SK-N-SH (cell line): ENCODE measurements around the gene SERP2. TPM values are rescaled to one million over a fixed set of nuclear protein-coding genes. Genes with fewer than 3 reads are reported as not detected.

Experiments
- CTCF ChIA-PET: fragments of 300-600, 350-600 bp; formaldehyde crosslinking; extraction: SDS; loops from one replicate; lab custom pipeline; 2021; lab: Yijun Ruan, JAX
- POLR2A ChIA-PET: fragments of 350-600 bp; sonication (Branson Sonifier 250); formaldehyde crosslinking; extraction: SDS; loops from one replicate; lab custom pipeline; 2020; ENCODE audit warnings: antibody characterized with exemption, inconsistent platforms; lab: Yijun Ruan, JAX
- DNase-seq: peaks from one replicate; pipeline ENCODE4 v3.0.0; 2012
- H2AFZ ChIP-seq: fragments of 200-600 bp; sonication (generic); 2 replicates; pipeline ENCODE4 v1.8.1; 2016; ENCODE audit warnings: antibody characterized with exemption, mild to moderate bottlenecking, low read depth
- H3F3A ChIP-seq: fragments of 200-600 bp; sonication (generic); replicated peaks from 2 replicates; pipeline ENCODE3; 2016; ENCODE audit warnings: antibody characterized with exemption, mild to moderate bottlenecking; ENCODE audit not compliant: insufficient read depth
- H3K27ac ChIP-seq, 2 experiments: fragments of 200-500 bp in 1 of 2; fragments of 200-600 bp in 1 of 2; sonication (Bioruptor generic) in 1 of 2; sonication (generic), shearing (Covaris generic) in 1 of 2; 2 replicates each; pipeline versions ENCODE4 v1.5.1 to v1.6.1; 2014 to 2016; ENCODE audit warnings: low read depth in 2 of 2, inconsistent platforms in 1 of 2, low read length in 1 of 2, mild to moderate bottlenecking in 1 of 2, mixed read lengths in 1 of 2
- H3K27me3 ChIP-seq: fragments of 200-600 bp; sonication (generic), shearing (Covaris generic); 2 replicates; pipeline ENCODE4 v1.6.1; 2016; ENCODE audit warnings: mixed run types; ENCODE audit not compliant: insufficient read depth
- H3K36me3 ChIP-seq, 2 experiments: fragments of 200-500 bp in 1 of 2; fragments of 200-600 bp in 1 of 2; sonication (Bioruptor generic) in 1 of 2; sonication (generic) in 1 of 2; replicated peaks in 1 of 2; 2 replicates each; pipeline versions ENCODE3 to v1.5.1; 2014 to 2016; ENCODE audit warnings: low read length in 1 of 2, mild to moderate bottlenecking in 1 of 2; ENCODE audit not compliant: insufficient read depth in 2 of 2, control insufficient read depth in 1 of 2
- H3K4me1 ChIP-seq, 2 experiments: fragments of 200-500 bp in 1 of 2; fragments of 200-600 bp in 1 of 2; sonication (Bioruptor generic) in 1 of 2; sonication (generic), shearing (Covaris generic) in 1 of 2; 2 replicates each; pipeline versions ENCODE4 v1.5.1 to v1.6.1; 2014 to 2016; ENCODE audit warnings: low read depth in 1 of 2, low read length in 1 of 2, mixed run types in 1 of 2; ENCODE audit not compliant: insufficient read depth in 2 of 2, control insufficient read depth in 1 of 2
- H3K4me2 ChIP-seq: fragments of 200-600 bp; sonication (generic), shearing (Covaris generic); 2 replicates; pipeline ENCODE4 v1.6.1; 2017; ENCODE audit warnings: mixed run types
- H3K4me3 ChIP-seq, 2 experiments: fragments of 200-500 bp in 1 of 2; fragments of 200-600 bp in 1 of 2; sonication (Bioruptor generic) in 1 of 2; sonication (generic), shearing (Covaris generic) in 1 of 2; 2 replicates each; pipeline versions ENCODE4 v1.5.1 to v1.8.1; 2014 to 2016; ENCODE audit warnings: low read depth in 2 of 2, inconsistent platforms in 1 of 2, low read length in 1 of 2, mild to moderate bottlenecking in 1 of 2, mixed read lengths in 1 of 2, moderate library complexity in 1 of 2
- H3K79me2 ChIP-seq: fragments of 200-600 bp; sonication (generic); 2 replicates; pipeline ENCODE4 v1.8.1; 2017; ENCODE audit warnings: mild to moderate bottlenecking; ENCODE audit not compliant: insufficient read depth
- H3K9ac ChIP-seq: fragments of 200-600 bp; sonication (generic); 2 replicates; pipeline ENCODE4 v1.6.1; 2017; ENCODE audit warnings: mixed run types
- H3K9me2 ChIP-seq: fragments of 200-600 bp; sonication (generic); 2 replicates; pipeline ENCODE4 v1.6.1; 2017; ENCODE audit warnings: mixed run types
- H3K9me3 ChIP-seq: fragments of 200-600 bp; sonication (generic); 2 replicates; pipeline ENCODE4 v1.6.1; 2017; ENCODE audit warnings: mixed run types, mild to moderate bottlenecking, moderate library complexity
- H4K20me1 ChIP-seq: fragments of 200-600 bp; sonication (generic); 2 replicates; pipeline ENCODE4 v1.6.1; 2017; ENCODE audit warnings: mild to moderate bottlenecking, mixed run types; ENCODE audit not compliant: insufficient read depth
- CHD2 ChIP-seq: fragments of 150-350 bp; IDR thresholded peaks from 2 replicates; pipeline ENCODE4 v1.6.1; 2018; ENCODE audit warnings: low read length; ENCODE audit not compliant: partially characterized antibody
- EZH2phosphoT487 ChIP-seq: fragments of 200-600 bp; sonication (generic); IDR thresholded peaks from 2 replicates; pipeline ENCODE4 v1.6.1; 2017; ENCODE audit warnings: low read depth, mixed run types, mild to moderate bottlenecking, antibody characterized with exemption, moderate library complexity, borderline replicate concordance
- FOXJ3 ChIP-seq: sonication (generic); formaldehyde crosslinking; IDR thresholded peaks from 2 replicates; pipeline ENCODE4 v1.5.1; 2020; ENCODE audit warnings: mild to moderate bottlenecking, missing genetic modification reagents
- GABPA ChIP-seq: IDR thresholded peaks from 2 replicates; pipeline ENCODE4 v1.4.0; 2012; ENCODE audit warnings: low read depth, mild to moderate bottlenecking
- GATA2 ChIP-seq: sonication (generic); formaldehyde crosslinking; IDR thresholded peaks from 2 replicates; pipeline ENCODE4 v1.5.0; 2020; ENCODE audit warnings: mild to moderate bottlenecking, missing genetic modification reagents
- JUND ChIP-seq: IDR thresholded peaks from 2 replicates; pipeline ENCODE4 v1.4.0; 2012
- MAX ChIP-seq: IDR thresholded peaks from 2 replicates; pipeline ENCODE4 v1.4.0; 2012; ENCODE audit warnings: low read depth
- MEF2A ChIP-seq: IDR thresholded peaks from 2 replicates; pipeline ENCODE4 v1.4.0; 2012; ENCODE audit warnings: low read depth, borderline replicate concordance
- MXI1 ChIP-seq: IDR thresholded peaks from 2 replicates; pipeline ENCODE4 v1.6.1; 2012; ENCODE audit warnings: mild to moderate bottlenecking, low read depth, low read length, improper control_type of control experiment
- POLR2AphosphoS5 ChIP-seq: IDR thresholded peaks from 2 replicates; pipeline ENCODE4 v1.6.1; 2012; ENCODE audit warnings: low read depth, low read length
- RAD21 ChIP-seq: IDR thresholded peaks from 2 replicates; pipeline ENCODE4 v1.6.1; 2012; ENCODE audit warnings: mild to moderate bottlenecking, low read length
- RFX5 ChIP-seq: IDR thresholded peaks from 2 replicates; pipeline ENCODE4 v1.6.1; 2012; ENCODE audit warnings: mild to moderate bottlenecking, improper control_type of control experiment, low read length
- SMC3 ChIP-seq: IDR thresholded peaks from 2 replicates; pipeline ENCODE4 v1.6.1; 2012; ENCODE audit warnings: low read depth, low read length, improper control_type of control experiment
- TCF12 ChIP-seq: IDR thresholded peaks from 2 replicates; pipeline ENCODE4 v1.4.0; 2012
- USF2 ChIP-seq: fragments of 150-350 bp; IDR thresholded peaks from 2 replicates; pipeline ENCODE4 v1.6.1; 2017; ENCODE audit warnings: antibody characterized with exemption, low read length, low read depth, borderline replicate concordance
- WGBS: methylation state at CpG from one replicate; pipeline ENCODE4 v1.1.6; 2017; ENCODE audit warnings: low lambda C conversion rate; 5-methylcytosine and 5-hydroxymethylcytosine counted together
- polyA plus RNA-seq, 3 experiments: library from polyadenylated mRNA; depleted of rRNA; stranded (reverse); fragments of >200 nt; gene quantifications; 2 replicates each; pipeline ENCODE4 v1.2.3, GENCODE V29; 2012
- TF ChIP-seq, protein P1 (sequence below): IDR thresholded peaks from 2 replicates; pipeline ENCODE4; 2012
- TF ChIP-seq, protein P2 (sequence below): fragments of 150-350 bp; IDR thresholded peaks from 2 replicates; pipeline ENCODE4 v1.6.1; 2016; ENCODE audit warnings: mild to moderate bottlenecking, low read depth, low read length

SERP2 gene
- polyA plus RNA-seq, 1 of the 3 experiments (the other 2 are of a cell fraction): 4.9 TPM

- TF ChIP-seq MXI1 (no peak), MAX (no peak), MEF2A (no peak), RFX5 (no peak), USF2 (no peak)
- TF ChIP-seq, protein P1, sequence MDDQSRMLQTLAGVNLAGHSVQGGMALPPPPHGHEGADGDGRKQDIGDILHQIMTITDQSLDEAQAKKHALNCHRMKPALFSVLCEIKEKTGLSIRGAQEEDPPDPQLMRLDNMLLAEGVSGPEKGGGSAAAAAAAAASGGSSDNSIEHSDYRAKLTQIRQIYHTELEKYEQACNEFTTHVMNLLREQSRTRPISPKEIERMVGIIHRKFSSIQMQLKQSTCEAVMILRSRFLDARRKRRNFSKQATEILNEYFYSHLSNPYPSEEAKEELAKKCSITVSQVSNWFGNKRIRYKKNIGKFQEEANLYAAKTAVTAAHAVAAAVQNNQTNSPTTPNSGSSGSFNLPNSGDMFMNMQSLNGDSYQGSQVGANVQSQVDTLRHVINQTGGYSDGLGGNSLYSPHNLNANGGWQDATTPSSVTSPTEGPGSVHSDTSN: no peak
Observed at GRCh38 chr13:44425041-44425814, 51.6 kb downstream of the SERP2 start (continued).

DNA sequence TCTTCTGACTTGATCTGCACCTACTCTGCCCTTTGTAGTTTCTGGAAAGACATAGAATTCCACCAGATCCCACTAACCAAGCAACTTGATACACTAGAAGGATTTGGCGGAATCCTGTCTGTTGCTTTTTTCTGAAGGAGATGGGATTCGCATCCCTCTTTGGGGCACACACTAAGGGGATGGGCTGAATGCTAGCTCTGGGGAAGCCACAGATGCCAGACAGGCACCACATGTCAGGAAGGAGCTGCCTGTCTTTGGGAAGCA lies 52.1 kb downstream of the SERP2 start:
- POLR2A ChIA-PET: no interaction called here
- H4K20me1 ChIP-seq: no peaks in the 10 kb centered on the region
- no peak overlapping the region for H3K9ac ChIP-seq
- WGBS: 92% methylated on average over 2 of the region's 2 CpGs
- no peaks in the 10 kb centered on the region for H3K27me3 ChIP-seq
- TF ChIP-seq EZH2phosphoT487 (no peak), SMC3 (no peak), POLR2AphosphoS5 (no peak), GATA2 (CRISPR knock-in tag) (no peak)
- TF ChIP-seq, protein P1: no peak
- CTCF ChIA-PET: no interaction called here
- no peak overlapping the region for H3K4me2 ChIP-seq
- peaks cover 0 to 2% of the 10 kb centered on the region in 2 experiments for H3K36me3 ChIP-seq
- DNase-seq: no peak
- H3K4me3 ChIP-seq: no peak overlapping the region
- peaks cover 0 to 6% of the 10 kb centered on the region in 2 experiments; a peak in 1 of 4 replicates for H3K4me1 ChIP-seq
- H3K79me2 ChIP-seq: no peaks in the 10 kb centered on the region
- no peaks in the 10 kb centered on the region for H3K9me2 ChIP-seq
- no peaks in the 10 kb centered on the region for H3K9me3 ChIP-seq
- H2AFZ ChIP-seq: no peak overlapping the region
- no peak overlapping the region; a peak in 1 of 4 replicates for H3K27ac ChIP-seq
- H3F3A ChIP-seq: peaks cover 3% of the 10 kb centered on the region

DNA sequence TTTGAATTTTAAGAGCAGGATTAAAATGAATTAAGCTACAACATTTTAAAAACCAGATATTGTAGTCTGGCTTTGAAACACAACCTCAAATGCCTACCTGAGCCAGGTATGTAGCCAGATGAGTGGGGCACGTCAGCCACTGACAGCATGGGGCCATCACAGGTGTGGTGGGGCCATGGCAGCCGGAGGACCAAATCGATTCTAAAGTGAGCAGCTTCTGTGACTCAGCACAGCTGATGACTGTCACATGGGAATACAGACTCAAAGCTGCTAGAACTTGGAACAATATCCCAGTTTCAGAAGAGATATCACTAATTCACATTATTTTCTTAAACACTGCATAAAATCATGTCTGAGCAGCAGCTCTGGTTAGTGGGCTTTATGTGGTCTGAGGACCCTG lies 52.8 kb downstream of the SERP2 start:
- H3K4me2 ChIP-seq: no peak overlapping the region
- peaks cover 0 to 6% of the 10 kb centered on the region in 2 experiments for H3K36me3 ChIP-seq
- no peaks in the 10 kb centered on the region for H3K9me2 ChIP-seq
- H3K9ac ChIP-seq: no peak overlapping the region
- DNase-seq: no peak
- ChIA-PET CTCF (interaction anchor here (0.7 kb wide), 1 partner anchor 389 kb away, joined by 3 read pairs; no protein-coding TSS in a partner anchor), POLR2A (interaction anchor here (0.6 kb wide), 1 partner anchor 650 kb away, joined by 3 read pairs; no protein-coding TSS in a partner anchor)
- WGBS: 69% methylated on average over 3 of the region's 3 CpGs
- H4K20me1 ChIP-seq: no peaks in the 10 kb centered on the region
- no peaks in the 10 kb centered on the region for H3K9me3 ChIP-seq
- no peaks in the 10 kb centered on the region for H3K79me2 ChIP-seq
- peaks cover 5% of the 10 kb centered on the region for H3F3A ChIP-seq
- H2AFZ ChIP-seq: no peak overlapping the region
- H3K27me3 ChIP-seq: no peaks in the 10 kb centered on the region
- no peak overlapping the region for H3K4me3 ChIP-seq
- no peak overlapping the region for H3K27ac ChIP-seq
- H3K4me1 ChIP-seq: peaks cover 0 to 10% of the 10 kb centered on the region in 2 experiments; a peak in 1 of 4 replicates
- TF ChIP-seq RAD21 (no peak), CHD2 (no peak), SMC3 (no peak), TCF12 (no peak), JUND (no peak), GABPA (no peak), FOXJ3 (CRISPR knock-in tag) (no peak)
- TF ChIP-seq, protein P2, sequence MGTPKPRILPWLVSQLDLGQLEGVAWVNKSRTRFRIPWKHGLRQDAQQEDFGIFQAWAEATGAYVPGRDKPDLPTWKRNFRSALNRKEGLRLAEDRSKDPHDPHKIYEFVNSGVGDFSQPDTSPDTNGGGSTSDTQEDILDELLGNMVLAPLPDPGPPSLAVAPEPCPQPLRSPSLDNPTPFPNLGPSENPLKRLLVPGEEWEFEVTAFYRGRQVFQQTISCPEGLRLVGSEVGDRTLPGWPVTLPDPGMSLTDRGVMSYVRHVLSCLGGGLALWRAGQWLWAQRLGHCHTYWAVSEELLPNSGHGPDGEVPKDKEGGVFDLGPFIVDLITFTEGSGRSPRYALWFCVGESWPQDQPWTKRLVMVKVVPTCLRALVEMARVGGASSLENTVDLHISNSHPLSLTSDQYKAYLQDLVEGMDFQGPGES: no peak
- TF ChIP-seq, protein P1: no peak
